HepG2 (cell line): ENCODE measurements around the gene PRKCG.

Experiments used
- JUN ChIP-seq: sonication (generic); formaldehyde crosslinking; IDR thresholded peaks from 2 replicates; pipeline ENCODE4 v1.4.0; 2020; ENCODE audit warnings: mild to moderate bottlenecking, missing genetic modification reagents
- ZNF549 ChIP-seq: sonication (generic); formaldehyde crosslinking; IDR thresholded peaks from 2 replicates; pipeline ENCODE4 v1.5.0; 2020; ENCODE audit warnings: missing genetic modification reagents
- TF ChIP-seq, protein P1 (sequence below): sonication (generic); formaldehyde crosslinking; IDR thresholded peaks from 2 replicates; pipeline ENCODE4 v1.4.0; 2020; ENCODE audit warnings: missing genetic modification reagents, borderline replicate concordance
- TF ChIP-seq, protein P2 (sequence below): sonication (generic); formaldehyde crosslinking; IDR thresholded peaks from 2 replicates; pipeline ENCODE4 v1.5.0; 2020; ENCODE audit warnings: mild to moderate bottlenecking, missing genetic modification reagents, moderate library complexity

DNA sequence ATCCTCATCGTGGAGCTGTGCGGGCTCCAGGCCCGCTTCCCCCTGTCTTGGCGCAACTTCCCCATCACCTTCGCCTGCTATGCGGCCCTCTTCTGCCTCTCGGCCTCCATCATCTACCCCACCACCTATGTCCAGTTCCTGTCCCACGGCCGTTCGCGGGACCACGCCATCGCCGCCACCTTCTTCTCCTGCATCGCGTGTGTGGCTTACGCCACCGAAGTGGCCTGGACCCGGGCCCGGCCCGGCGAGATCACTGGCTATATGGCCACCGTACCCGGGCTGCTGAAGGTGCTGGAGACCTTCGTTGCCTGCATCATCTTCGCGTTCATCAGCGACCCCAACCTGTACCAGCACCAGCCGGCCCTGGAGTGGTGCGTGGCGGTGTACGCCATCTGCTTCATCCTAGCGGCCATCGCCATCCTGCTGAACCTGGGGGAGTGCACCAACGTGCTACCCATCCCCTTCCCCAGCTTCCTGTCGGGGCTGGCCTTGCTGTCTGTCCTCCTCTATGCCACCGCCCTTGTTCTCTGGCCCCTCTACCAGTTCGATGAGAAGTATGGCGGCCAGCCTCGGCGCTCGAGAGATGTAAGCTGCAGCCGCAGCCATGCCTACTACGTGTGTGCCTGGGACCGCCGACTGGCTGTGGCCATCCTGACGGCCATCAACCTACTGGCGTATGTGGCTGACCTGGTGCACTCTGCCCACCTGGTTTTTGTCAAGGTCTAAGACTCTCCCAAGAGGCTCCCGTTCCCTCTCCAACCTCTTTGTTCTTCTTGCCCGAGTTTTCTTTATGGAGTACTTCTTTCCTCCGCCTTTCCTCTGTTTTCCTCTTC, 8.0 kb upstream of the PRKCG start:
- TF ChIP-seq, protein P1, sequence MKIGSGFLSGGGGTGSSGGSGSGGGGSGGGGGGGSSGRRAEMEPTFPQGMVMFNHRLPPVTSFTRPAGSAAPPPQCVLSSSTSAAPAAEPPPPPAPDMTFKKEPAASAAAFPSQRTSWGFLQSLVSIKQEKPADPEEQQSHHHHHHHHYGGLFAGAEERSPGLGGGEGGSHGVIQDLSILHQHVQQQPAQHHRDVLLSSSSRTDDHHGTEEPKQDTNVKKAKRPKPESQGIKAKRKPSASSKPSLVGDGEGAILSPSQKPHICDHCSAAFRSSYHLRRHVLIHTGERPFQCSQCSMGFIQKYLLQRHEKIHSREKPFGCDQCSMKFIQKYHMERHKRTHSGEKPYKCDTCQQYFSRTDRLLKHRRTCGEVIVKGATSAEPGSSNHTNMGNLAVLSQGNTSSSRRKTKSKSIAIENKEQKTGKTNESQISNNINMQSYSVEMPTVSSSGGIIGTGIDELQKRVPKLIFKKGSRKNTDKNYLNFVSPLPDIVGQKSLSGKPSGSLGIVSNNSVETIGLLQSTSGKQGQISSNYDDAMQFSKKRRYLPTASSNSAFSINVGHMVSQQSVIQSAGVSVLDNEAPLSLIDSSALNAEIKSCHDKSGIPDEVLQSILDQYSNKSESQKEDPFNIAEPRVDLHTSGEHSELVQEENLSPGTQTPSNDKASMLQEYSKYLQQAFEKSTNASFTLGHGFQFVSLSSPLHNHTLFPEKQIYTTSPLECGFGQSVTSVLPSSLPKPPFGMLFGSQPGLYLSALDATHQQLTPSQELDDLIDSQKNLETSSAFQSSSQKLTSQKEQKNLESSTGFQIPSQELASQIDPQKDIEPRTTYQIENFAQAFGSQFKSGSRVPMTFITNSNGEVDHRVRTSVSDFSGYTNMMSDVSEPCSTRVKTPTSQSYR (CRISPR knock-in tag), result no peak
- TF ChIP-seq JUN (CRISPR knock-in tag), result no peak
- TF ChIP-seq, protein P2, sequence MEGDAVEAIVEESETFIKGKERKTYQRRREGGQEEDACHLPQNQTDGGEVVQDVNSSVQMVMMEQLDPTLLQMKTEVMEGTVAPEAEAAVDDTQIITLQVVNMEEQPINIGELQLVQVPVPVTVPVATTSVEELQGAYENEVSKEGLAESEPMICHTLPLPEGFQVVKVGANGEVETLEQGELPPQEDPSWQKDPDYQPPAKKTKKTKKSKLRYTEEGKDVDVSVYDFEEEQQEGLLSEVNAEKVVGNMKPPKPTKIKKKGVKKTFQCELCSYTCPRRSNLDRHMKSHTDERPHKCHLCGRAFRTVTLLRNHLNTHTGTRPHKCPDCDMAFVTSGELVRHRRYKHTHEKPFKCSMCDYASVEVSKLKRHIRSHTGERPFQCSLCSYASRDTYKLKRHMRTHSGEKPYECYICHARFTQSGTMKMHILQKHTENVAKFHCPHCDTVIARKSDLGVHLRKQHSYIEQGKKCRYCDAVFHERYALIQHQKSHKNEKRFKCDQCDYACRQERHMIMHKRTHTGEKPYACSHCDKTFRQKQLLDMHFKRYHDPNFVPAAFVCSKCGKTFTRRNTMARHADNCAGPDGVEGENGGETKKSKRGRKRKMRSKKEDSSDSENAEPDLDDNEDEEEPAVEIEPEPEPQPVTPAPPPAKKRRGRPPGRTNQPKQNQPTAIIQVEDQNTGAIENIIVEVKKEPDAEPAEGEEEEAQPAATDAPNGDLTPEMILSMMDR, result no peak
- TF ChIP-seq ZNF549 (CRISPR knock-in tag), result no peak
